AG09319 (cell line): ENCODE measurements around the gene FGD6.

Experiments used
- DNase-seq: peaks from one replicate; pipeline ENCODE4 v3.0.0-alpha.2; 2010; ENCODE audit warnings: low read depth; ENCODE audit errors: extremely low read depth
- TF ChIP-seq, protein P1 (sequence below): IDR thresholded peaks from 2 replicates; pipeline ENCODE4 v1.5.1; 2011; ENCODE audit warnings: low read depth, mild to moderate bottlenecking, inconsistent platforms, low read length, moderate library complexity

FGD6 gene

DNA sequence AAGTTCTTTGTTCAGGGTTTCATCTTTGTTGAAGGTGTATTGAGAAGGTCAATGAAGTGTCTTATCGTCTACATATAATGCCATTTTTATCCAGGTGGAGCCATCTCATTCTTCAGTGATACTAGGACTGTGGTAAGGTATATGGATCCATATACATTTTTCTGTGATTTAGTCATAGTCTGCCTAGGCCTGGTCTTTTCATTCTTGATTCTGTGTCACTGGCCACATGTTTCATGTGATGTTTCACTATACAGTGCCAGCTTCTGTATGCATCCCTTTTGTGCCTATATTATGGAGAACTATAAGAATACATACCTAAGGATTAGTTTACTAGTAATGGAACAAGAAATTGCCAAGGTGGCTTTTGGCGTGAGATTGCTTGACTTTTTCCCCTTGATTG, 40.9 kb upstream of the FGD6 start:
- TF ChIP-seq, protein P1, sequence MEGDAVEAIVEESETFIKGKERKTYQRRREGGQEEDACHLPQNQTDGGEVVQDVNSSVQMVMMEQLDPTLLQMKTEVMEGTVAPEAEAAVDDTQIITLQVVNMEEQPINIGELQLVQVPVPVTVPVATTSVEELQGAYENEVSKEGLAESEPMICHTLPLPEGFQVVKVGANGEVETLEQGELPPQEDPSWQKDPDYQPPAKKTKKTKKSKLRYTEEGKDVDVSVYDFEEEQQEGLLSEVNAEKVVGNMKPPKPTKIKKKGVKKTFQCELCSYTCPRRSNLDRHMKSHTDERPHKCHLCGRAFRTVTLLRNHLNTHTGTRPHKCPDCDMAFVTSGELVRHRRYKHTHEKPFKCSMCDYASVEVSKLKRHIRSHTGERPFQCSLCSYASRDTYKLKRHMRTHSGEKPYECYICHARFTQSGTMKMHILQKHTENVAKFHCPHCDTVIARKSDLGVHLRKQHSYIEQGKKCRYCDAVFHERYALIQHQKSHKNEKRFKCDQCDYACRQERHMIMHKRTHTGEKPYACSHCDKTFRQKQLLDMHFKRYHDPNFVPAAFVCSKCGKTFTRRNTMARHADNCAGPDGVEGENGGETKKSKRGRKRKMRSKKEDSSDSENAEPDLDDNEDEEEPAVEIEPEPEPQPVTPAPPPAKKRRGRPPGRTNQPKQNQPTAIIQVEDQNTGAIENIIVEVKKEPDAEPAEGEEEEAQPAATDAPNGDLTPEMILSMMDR = no peak
- DNase-seq = no peak

DNA sequence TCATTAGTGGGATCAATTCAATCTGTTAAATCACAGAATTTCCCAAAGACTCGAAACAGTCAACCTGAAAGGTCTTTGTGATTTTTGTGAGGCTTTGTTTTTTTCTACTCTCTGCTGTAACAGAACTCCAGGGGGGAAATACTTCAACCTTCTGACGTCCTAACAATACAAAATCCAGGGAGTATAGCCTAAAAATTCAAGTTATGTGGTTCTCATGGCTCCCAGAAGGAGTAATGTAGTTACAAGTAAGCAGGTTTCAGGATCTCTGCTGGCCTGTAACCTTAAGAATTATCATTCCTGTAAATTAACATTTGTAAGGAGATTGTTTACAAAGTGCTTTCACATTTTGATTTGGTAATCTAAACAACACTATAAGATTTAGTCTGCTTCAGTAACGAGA, 40.3 kb upstream of the FGD6 start:
- TF ChIP-seq, protein P1 = no peak
- DNase-seq = no peak

DNA sequence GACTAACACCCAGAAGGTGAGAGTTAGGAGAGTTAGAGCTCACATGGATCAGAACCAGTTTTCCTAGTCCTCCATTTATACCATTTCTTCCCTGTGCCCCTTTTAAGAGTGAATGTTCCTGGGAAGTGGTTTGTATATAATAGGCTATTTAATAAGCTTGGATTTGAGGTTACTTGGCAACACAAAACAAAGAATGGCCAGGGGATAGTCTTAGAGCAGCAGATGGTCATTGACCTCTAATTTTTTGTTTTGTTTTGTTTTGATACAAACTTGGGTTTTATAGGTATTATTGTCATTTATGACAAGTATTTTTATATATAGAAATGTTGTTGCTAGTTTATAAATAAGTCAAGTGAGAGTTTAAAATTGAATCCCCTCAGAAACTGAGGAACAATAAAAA, 36.1 kb upstream of the FGD6 start:
- no peak for DNase-seq

DNA sequence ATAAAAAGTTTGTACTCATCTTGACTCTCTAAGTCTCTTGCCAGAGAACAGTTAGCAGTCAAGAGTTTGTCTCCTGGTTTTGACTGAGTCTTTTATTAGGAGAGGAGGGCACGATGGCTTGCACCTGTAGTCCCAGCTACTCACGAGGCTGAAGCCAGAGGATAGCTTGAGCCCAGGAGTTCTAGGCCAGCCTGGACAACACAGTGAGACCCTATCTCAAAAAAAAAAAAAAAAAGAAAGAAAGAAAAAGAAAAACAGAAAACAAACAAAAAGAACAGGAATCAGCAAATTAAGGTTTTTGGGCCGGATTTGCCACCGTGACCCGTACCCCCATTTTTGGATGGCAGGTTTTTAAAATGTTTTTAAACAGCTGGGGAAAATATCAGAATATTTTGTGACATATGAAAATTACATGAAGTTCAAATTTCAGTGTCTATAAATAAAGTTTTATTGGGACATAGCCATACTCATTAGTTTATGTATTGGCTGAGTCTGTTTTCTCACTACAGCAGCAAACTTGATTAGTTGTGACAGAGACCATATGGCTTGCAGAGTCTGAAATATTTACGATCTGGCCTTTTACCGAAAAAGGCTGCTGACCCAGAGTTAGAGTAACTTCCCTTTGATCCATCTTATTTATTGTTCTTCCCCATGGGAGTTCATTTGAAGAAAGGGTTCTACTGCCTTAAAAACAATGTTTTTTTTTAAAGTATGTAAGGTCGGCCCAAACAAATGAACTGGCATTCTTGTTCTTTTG, 31.5 kb upstream of the FGD6 start:
- DNase-seq = peak; percentile 22
- TF ChIP-seq, protein P1 = no peak

More for the DNA sequence above, 36.1 kb upstream of the FGD6 start:
- TF ChIP-seq, protein P1 = no peak

DNA sequence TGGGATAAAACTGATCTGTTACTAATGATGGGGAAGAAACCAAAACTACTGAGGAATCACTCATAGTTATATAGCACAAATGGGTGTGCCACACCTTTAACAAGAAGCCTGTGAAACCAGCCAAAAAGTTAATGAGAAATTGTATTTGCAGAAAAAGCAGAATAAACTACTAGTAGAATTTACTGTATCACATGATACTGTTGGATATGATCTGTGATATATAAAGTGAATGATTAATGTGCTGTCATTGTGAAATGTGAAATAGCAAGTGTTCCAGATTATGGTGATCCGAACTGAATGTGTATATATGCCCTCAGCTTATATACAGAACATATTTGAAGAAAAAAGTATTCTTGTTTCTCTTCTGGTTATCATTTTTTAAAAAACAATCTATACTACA, 30.8 kb upstream of the FGD6 start:
- DNase-seq = no peak
- TF ChIP-seq, protein P1 = no peak

DNA sequence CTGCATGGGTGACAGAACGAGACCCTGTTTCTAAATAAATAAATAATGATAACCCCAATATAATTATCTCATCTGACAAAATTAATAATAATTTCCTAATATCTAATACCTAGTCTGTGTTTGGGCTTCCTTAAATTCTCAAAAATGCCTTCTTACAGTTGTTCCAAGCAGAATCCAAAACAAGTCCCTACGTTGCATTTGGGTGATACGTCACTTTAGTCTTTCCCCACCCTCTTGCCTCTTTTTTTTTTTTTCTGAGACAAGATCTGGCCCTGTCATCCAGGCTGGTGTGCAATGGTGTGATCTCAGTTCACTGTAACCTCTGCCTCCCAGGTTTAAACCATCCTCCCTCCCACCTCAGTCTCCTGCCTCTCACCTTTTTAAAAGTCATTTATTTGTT, 27.1 kb upstream of the FGD6 start:
- no peak for DNase-seq
- TF ChIP-seq, protein P1 = no peak

DNA sequence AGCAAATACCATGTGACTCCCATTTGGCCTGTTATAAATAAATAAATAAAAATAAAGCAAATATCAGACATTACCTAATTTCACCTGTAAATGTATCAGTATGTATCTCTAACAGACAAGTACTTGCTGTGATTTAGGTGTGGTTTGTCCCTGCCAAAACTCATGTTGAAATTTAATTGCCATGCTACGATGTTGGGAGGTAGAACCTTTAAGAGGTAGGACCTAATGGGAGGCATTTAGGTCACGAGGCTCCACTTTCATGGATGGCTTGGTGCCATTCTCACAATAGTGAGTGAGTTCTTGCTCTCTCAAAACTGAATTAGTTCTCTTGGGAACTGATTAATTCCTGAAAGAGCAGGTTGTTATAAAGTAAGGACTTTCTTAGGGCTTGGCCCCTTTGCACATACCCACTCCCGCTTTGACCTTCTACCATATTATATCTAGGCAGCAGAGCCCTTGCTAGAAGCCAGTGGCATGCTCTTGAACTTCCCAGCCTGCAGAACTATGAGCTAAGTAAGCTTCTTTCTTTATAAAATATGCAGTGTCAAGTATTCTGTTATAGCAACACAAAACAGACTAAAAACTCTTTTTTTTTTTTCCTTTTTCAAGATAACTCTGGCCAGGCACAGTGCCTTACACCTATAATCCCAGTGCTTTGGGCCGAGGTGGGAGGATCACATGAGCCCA, 26.4 kb upstream of the FGD6 start:
- TF ChIP-seq, protein P1 = no peak
- no peak for DNase-seq
